Tibial artery (tissue), 4 donors: ENCODE results near the gene THSD7B.

Experiments
- DNase-seq, 2 donors: peaks; one replicate each; pipeline ENCODE4 v3.0.0-alpha.2; 2019
- H3K27ac ChIP-seq, 2 donors: fragments of 200-600 bp; sonication (generic) in 1 of 2; 1 replicate in 1 of 2; 2 replicates in 1 of 2; pipeline ENCODE4 v1.5.1; 2018 to 2019; ENCODE audit warnings: mild to moderate bottlenecking in 1 of 2
- H3K27me3 ChIP-seq, 2 donors: fragments of 200-600 bp; sonication (generic) in 1 of 2; one replicate each; pipeline versions ENCODE4 v1.5.1 to v1.6.0; 2016 to 2019
- H3K36me3 ChIP-seq, 3 donors: fragments of 200-600 bp; sonication (generic) in 2 of 3; one replicate each; pipeline ENCODE4 v1.5.1; 2016 to 2019; ENCODE audit warnings: mild to moderate bottlenecking in 2 of 3
- H3K4me1 ChIP-seq, 4 donors: fragments of 200-600 bp; sonication (generic) in 2 of 4; 1 replicate in 3 of 4; 2 replicates in 1 of 4; pipeline ENCODE4 v1.5.1; 2016 to 2019
- H3K4me3 ChIP-seq, 2 donors: fragments of 200-600 bp; sonication (generic) in 1 of 2; 1 replicate in 1 of 2; 2 replicates in 1 of 2; pipeline ENCODE4 v1.5.1; 2018 to 2019; ENCODE audit warnings: mild to moderate bottlenecking in 2 of 2
- H3K9me3 ChIP-seq, 3 donors: fragments of 200-600 bp; sonication (generic) in 1 of 3; one replicate each; pipeline ENCODE4 v1.5.1; 2016 to 2019
- CTCF ChIP-seq, 2 experiments: fragments of 200-600 bp in 1 of 2; fragments of 450-650 bp in 1 of 2; IDR thresholded peaks; one replicate each; pipeline ENCODE4 v1.5.1; 2017 to 2019; ENCODE audit warnings: antibody characterized with exemption in 2 of 2, mild to moderate bottlenecking in 1 of 2, moderate library complexity in 1 of 2
- intact Hi-C: fragments of 100-400 bp; cut with DNase I; formaldehyde crosslinking; loops from one replicate; pipeline ENCODE4 v1.15.0; 2023; ENCODE audit warnings: low total_unique reads

Gene THSD7B

GRCh38 chr2:136766073-136766404 is 694 bp downstream of the THSD7B start:
- Histone ChIP-seq H3K27me3 (peaks cover 0 to 19% of the 10 kb centered on the region in 2 donors), H3K4me3 (peak overlapping the region; percentile 51 to 65), H3K9me3 (no peaks in the 10 kb centered on the region), H3K27ac (no peak overlapping the region), H3K4me1 (peaks cover 0 to 36% (median 29%) of the 10 kb centered on the region in 4 donors), H3K36me3 (no peaks in the 10 kb centered on the region)
- no peak for TF ChIP-seq CTCF (IDR thresholded peaks at IDR 0.05)
- no peak for DNase-seq
- intact Hi-C loops, result no loop called here

- intact Hi-C loops, result no loop called here
- DNase-seq, result no peak
- TF ChIP-seq CTCF (IDR thresholded peaks at IDR 0.05), result no peak
- peaks cover 0 to 36% (median 29%) of the 10 kb centered on the region in 4 donors for H3K4me1 ChIP-seq
- H3K27ac ChIP-seq, result no peak overlapping the region
- peak overlapping the region in 1 of 2 donors; percentile 65 for H3K4me3 ChIP-seq
- peaks cover 0 to 24% of the 10 kb centered on the region in 2 donors for H3K27me3 ChIP-seq
- H3K36me3 ChIP-seq, result no peaks in the 10 kb centered on the region
- no peaks in the 10 kb centered on the region for H3K9me3 ChIP-seq
Measured at GRCh38 chr2:136767030-136767429, 1.7 kb downstream of the THSD7B start.

- no peak overlapping the region for H3K27ac ChIP-seq
- DNase-seq, result no peak
- no peaks in the 10 kb centered on the region for H3K9me3 ChIP-seq
- H3K4me1 ChIP-seq, result peaks cover 0 to 21% (median 17%) of the 10 kb centered on the region in 4 donors
- peaks cover 0 to 23% of the 10 kb centered on the region in 2 donors for H3K27me3 ChIP-seq
- intact Hi-C loops, result no loop called here
- no peak for TF ChIP-seq CTCF (IDR thresholded peaks at IDR 0.05)
- H3K4me3 ChIP-seq, result no peak overlapping the region
- H3K36me3 ChIP-seq, result no peaks in the 10 kb centered on the region
Measured at GRCh38 chr2:136769871-136770270, 4.5 kb downstream of the THSD7B start.

GRCh38 chr2:136770384-136770783 is 5.0 kb downstream of the THSD7B start:
- no peak for DNase-seq
- Histone ChIP-seq H3K9me3 (no peaks in the 10 kb centered on the region), H3K27ac (no peak overlapping the region), H3K4me3 (no peak overlapping the region), H3K36me3 (no peaks in the 10 kb centered on the region), H3K27me3 (peaks cover 0 to 18% of the 10 kb centered on the region in 2 donors), H3K4me1 (peaks cover 0 to 17% (median 13%) of the 10 kb centered on the region in 4 donors)
- TF ChIP-seq CTCF (IDR thresholded peaks at IDR 0.05), result no peak
- intact Hi-C loops, result no loop called here

- no peaks in the 10 kb centered on the region for H3K36me3 ChIP-seq
- intact Hi-C loops, result no loop called here
- DNase-seq, result no peak
- TF ChIP-seq CTCF (IDR thresholded peaks at IDR 0.05), result no peak
- no peak overlapping the region for H3K4me3 ChIP-seq
- no peak overlapping the region for H3K27ac ChIP-seq
- no peaks in the 10 kb centered on the region for H3K9me3 ChIP-seq
- no peaks in the 10 kb centered on the region for H3K4me1 ChIP-seq
- H3K27me3 ChIP-seq, result peaks cover 0 to 5% of the 10 kb centered on the region in 2 donors
Measured at GRCh38 chr2:136777391-136777790, 12.0 kb downstream of the THSD7B start.

GRCh38 chr2:136783856-136784255 is 18.5 kb downstream of the THSD7B start:
- no peak for DNase-seq
- no peaks in the 10 kb centered on the region for H3K4me1 ChIP-seq
- TF ChIP-seq CTCF (IDR thresholded peaks at IDR 0.05), result no peak
- intact Hi-C loops, result no loop called here
- no peaks in the 10 kb centered on the region for H3K9me3 ChIP-seq
- no peaks in the 10 kb centered on the region for H3K27me3 ChIP-seq
- H3K36me3 ChIP-seq, result no peaks in the 10 kb centered on the region
- no peak overlapping the region for H3K27ac ChIP-seq
- H3K4me3 ChIP-seq, result no peak overlapping the region
